Left lung (tissue), 10 donors: ENCODE data around the gene PHACTR3. TPM values are rescaled to one million over a fixed set of nuclear protein-coding genes. Genes with fewer than 3 reads are reported as not detected.

Source experiments
- ATAC-seq: fragments of 200-7000 bp; cut with Tn5 transposase; one replicate; pipeline ENCODE4 v1.9.1; 2020; ENCODE audit warnings: moderate library complexity
- DNase-seq, 4 donors: peaks; one replicate each; pipeline ENCODE4 v3.0.0-alpha.2; 2013 to 2020
- H3K27ac ChIP-seq, 2 donors: fragments of 200-600 bp; sonication (generic) in 1 of 2; one replicate each; pipeline versions ENCODE4 v1.5.0 to v1.8.0; 2020 to 2021
- H3K27me3 ChIP-seq, 2 donors: fragments of 200-600 bp; sonication (generic) in 1 of 2; one replicate each; pipeline versions ENCODE4 v1.5.0 to v1.8.0; 2020 to 2021
- H3K36me3 ChIP-seq, 2 donors: fragments of 200-600 bp; sonication (generic) in 1 of 2; one replicate each; pipeline versions ENCODE4 v1.5.0 to v1.8.0; 2020 to 2021
- H3K4me1 ChIP-seq, 2 donors: fragments of 200-600 bp; one replicate each; pipeline ENCODE4 v1.8.0; 2021
- H3K4me3 ChIP-seq, 2 donors: fragments of 200-600 bp; sonication (generic) in 1 of 2; one replicate each; pipeline versions ENCODE4 v1.5.0 to v1.8.0; 2020 to 2021; ENCODE audit warnings: mild to moderate bottlenecking in 1 of 2
- H3K9me3 ChIP-seq, 2 donors: fragments of 200-600 bp; sonication (generic) in 1 of 2; one replicate each; pipeline versions ENCODE4 v1.5.0 to v1.8.0; 2020 to 2021
- CTCF ChIP-seq, 2 donors: fragments of 200-600 bp; sonication (generic) in 1 of 2; IDR thresholded peaks; one replicate each; pipeline versions ENCODE4 v1.5.0 to v1.8.0; 2021; ENCODE audit warnings: antibody characterized with exemption in 2 of 2
- intact Hi-C, 2 donors: fragments of 100-400 bp; cut with DNase I; formaldehyde crosslinking; loops; one replicate each; pipeline versions ENCODE4 v1.11.2 to v1.14.2; 2022
- polyA plus RNA-seq, 6 donors: library from polyadenylated mRNA; unstranded; fragments of 120-200 nt; gene quantifications; one replicate each; pipeline ENCODE4 v1.2.1, GENCODE V29; 2013; ENCODE audit not compliant: insufficient read length in 6 of 6
- total RNA-seq, 2 donors: library from RNA; stranded (reverse); fragmentation: NEBNext Ultra II Directional; extraction: Animal tissue kit (Norgen Biotek cat#: 25700); gene quantifications; one replicate each; pipeline ENCODE4 v1.2.1, GENCODE V29; 2021
- donor health status: DM: no; HTN: yes; CAD: no.
- donor health status: DM: no; HTN: no; CAD: no.

Gene PHACTR3
- total and polyA plus RNA-seq, 8 donors: 3.5 to 14.5 (median 4.4) TPM

DNA sequence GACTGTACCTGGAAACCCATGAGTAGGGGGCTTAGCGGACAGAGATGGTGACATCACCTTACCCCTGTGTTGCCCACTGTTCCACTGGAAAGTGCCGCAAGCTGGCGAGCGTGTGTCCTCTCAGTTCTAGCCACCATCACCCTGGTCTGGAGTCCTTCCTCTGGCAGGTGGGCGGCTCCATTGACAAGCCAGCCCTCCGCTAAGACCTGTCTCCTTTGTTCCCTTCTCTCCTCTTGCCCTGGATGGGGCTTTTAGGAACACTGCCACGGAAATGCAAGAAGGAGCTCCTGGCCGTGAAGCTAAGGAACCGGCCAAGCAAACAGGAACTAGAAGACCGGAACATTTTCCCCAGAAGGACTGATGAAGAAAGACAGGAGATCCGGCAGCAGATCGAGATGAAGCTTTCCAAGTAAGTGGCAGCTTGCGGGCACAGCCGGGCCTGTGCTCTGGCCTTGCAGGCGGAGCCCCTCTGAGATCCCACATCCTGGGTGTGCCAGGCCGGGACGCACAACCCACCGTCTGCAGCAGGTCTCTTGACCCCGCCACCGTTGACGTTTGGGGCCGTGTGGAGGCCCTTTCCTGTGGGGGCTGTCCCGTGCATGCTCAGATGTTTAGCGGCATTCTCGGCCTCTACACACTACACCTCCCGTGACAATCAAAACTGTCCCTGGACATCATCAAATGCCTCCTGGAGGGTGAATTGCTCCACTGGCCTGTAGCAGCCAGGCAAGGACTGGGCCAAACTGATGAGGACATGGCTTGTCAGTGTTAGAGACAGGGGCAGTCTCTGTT, 201.6 kb downstream of the PHACTR3 start:
- intact Hi-C loops: no loop called here
- TF ChIP-seq CTCF (IDR thresholded peaks at IDR 0.05): no peak
- Histone ChIP-seq H3K9me3 (peaks cover 0 to 7% of the 10 kb centered on the region in 2 donors), H3K4me1 (no peaks in the 10 kb centered on the region), H3K36me3 (no peaks in the 10 kb centered on the region), H3K27ac (no peak overlapping the region), H3K4me3 (no peak overlapping the region), H3K27me3 (peaks cover 0 to 7% of the 10 kb centered on the region in 2 donors)
- DNase-seq (no peak), ATAC-seq (no peak)

DNA sequence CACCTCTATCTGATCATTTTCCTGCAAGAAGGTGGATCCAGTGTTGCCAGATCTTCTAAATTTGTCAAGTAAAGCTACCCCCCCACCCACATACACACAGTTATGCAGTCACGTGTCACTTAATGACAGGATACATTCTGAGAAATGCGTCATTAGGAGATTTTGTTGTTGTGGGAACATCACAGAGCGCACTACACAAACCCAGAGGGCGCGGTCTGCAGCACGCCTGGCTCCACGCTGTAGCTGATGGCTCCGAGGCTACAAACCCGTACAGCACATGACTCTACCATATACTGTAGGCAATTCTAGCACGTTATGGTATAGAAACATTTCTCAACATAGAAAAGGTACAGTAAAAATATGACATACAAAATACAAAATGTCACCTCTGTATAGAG, 202.2 kb downstream of the PHACTR3 start:
- Histone ChIP-seq H3K27me3 (peaks cover 0 to 7% of the 10 kb centered on the region in 2 donors), H3K4me3 (no peak overlapping the region), H3K36me3 (no peaks in the 10 kb centered on the region), H3K4me1 (no peaks in the 10 kb centered on the region), H3K27ac (no peak overlapping the region), H3K9me3 (peaks cover 0 to 1% of the 10 kb centered on the region in 2 donors)
- intact Hi-C loops: no loop called here
- TF ChIP-seq CTCF (IDR thresholded peaks at IDR 0.05): no peak
- DNase-seq (no peak), ATAC-seq (no peak)

DNA sequence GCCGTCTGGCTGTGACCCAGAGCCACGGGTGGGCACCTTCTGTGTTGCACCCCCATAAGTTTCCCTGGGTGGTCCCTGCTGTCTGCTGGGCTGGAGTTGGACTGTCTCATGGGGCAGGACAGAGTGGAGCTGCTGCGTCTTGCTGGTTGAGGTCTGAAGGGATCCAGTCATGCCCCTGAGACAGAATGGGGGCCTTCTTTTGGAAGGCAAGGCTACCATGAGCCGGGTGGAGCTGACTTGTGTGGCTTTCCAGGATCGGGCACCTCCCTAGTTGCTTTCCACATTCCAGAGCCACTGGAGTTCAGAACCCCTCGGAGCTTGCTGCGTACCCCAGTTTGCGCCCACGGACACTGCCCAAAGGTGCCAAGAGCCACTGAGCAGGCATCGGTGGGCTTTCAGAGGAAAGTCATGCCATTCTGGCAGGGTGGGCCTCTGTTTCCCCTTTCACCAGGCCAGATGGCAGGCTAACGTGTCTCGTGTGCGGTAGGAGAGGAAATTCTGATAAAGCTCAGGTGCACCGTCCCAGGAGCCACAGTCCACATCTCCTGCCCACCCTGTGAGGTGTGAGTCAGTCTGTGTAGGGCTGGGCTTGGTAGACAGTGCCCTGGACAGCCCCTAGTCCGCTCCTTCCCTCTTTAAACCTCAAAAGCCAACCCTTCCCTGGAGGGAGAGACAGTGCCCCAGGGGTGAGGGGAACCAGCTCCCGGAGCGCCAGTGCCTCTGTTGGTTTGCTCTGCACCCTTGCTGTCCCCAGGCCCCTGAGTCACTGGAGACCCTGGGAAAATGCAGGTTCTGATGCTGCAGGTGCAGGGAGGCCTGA, 203.8 kb downstream of the PHACTR3 start:
- Histone ChIP-seq H3K27me3 (peaks cover 0 to 7% of the 10 kb centered on the region in 2 donors), H3K4me1 (no peaks in the 10 kb centered on the region), H3K4me3 (no peak overlapping the region), H3K27ac (no peak overlapping the region), H3K36me3 (no peaks in the 10 kb centered on the region), H3K9me3 (no peaks in the 10 kb centered on the region)
- intact Hi-C loops: no loop called here
- DNase-seq (no peak), ATAC-seq (no peak)
- no peak for TF ChIP-seq CTCF (IDR thresholded peaks at IDR 0.05)

- no peak for ATAC-seq
Observed at GRCh38 chr20:59808729-59809381, 204.5 kb downstream of the PHACTR3 start.

More at GRCh38 chr20:59808729-59809381, 204.5 kb downstream of the PHACTR3 start:
- Histone ChIP-seq H3K27ac (no peak overlapping the region), H3K27me3 (peaks cover 0 to 3% of the 10 kb centered on the region in 2 donors), H3K4me3 (no peak overlapping the region), H3K9me3 (no peaks in the 10 kb centered on the region), H3K4me1 (no peaks in the 10 kb centered on the region), H3K36me3 (no peaks in the 10 kb centered on the region)
- intact Hi-C loops: no loop called here
- TF ChIP-seq CTCF (IDR thresholded peaks at IDR 0.05): no peak
- DNase-seq: no peak
